Smooth muscle cell (in vitro differentiated cells): ENCODE results near the gene TBC1D25. TPM values are rescaled to one million over a fixed set of nuclear protein-coding genes. Genes with fewer than 3 reads are reported as not detected.

ENCODE experiments used
- DNase-seq: peaks from one replicate; lab custom pipeline; 2025; ENCODE audit not compliant: unreplicated experiment; lab: John Stamatoyannopoulos, UW
- H2AFZ ChIP-seq: fragments of 200-600 bp; sonication (generic); 2 replicates; pipeline ENCODE4 v1.6.0; 2016; ENCODE audit warnings: antibody characterized with exemption, low read depth, mild to moderate bottlenecking
- H3F3A ChIP-seq: fragments of 200-600 bp; sonication (generic); 2 replicates; pipeline ENCODE4 v1.6.0; 2017; ENCODE audit warnings: antibody characterized with exemption, low read depth
- H3K27ac ChIP-seq: fragments of 200-600 bp; sonication (generic); 2 replicates; pipeline ENCODE4 v1.5.1; 2016; ENCODE audit warnings: low read depth, mild to moderate bottlenecking
- H3K27me3 ChIP-seq: fragments of 200-600 bp; sonication (generic); 2 replicates; pipeline ENCODE4 v1.6.1; 2016; ENCODE audit warnings: low read depth, mild to moderate bottlenecking
- H3K36me3 ChIP-seq: fragments of 200-600 bp; sonication (generic); 2 replicates; pipeline ENCODE4 v1.5.1; 2016; ENCODE audit warnings: low read depth
- H3K4me1 ChIP-seq: fragments of 200-600 bp; sonication (generic); 2 replicates; pipeline ENCODE4 v1.5.1; 2016; ENCODE audit warnings: low read depth
- H3K4me2 ChIP-seq: fragments of 200-600 bp; sonication (generic); 2 replicates; pipeline ENCODE4 v1.6.0; 2016; ENCODE audit warnings: mild to moderate bottlenecking
- H3K4me3 ChIP-seq: fragments of 200-600 bp; sonication (generic); 2 replicates; pipeline ENCODE4 v1.5.1; 2016; ENCODE audit warnings: mild to moderate bottlenecking
- H3K79me2 ChIP-seq: fragments of 200-600 bp; sonication (generic); 2 replicates; pipeline ENCODE4 v1.6.0; 2016; ENCODE audit warnings: low read depth, mild to moderate bottlenecking
- H3K9ac ChIP-seq: fragments of 200-600 bp; sonication (generic); 2 replicates; pipeline ENCODE4 v1.6.0; 2016; ENCODE audit warnings: low read depth
- H3K9me3 ChIP-seq: fragments of 200-600 bp; sonication (generic); replicated peaks from 2 replicates; pipeline ENCODE4 v1.5.1; 2016; ENCODE audit warnings: low read depth
- H4K20me1 ChIP-seq: fragments of 200-600 bp; sonication (generic); 2 replicates; pipeline ENCODE4 v1.6.0; 2016; ENCODE audit warnings: low read depth
- WGBS: methylation state at CpG from one replicate; pipeline ENCODE4 v1.1.7; 2016; ENCODE audit warnings: low lambda C conversion rate; 5-methylcytosine and 5-hydroxymethylcytosine counted together
- polyA plus RNA-seq: library from polyadenylated mRNA; unstranded; fragments of >200 nt; fragmentation: Nextera tagmentation; extraction: Ambion mirVana; gene quantifications from 2 replicates; pipeline ENCODE4 v1.2.1, GENCODE V29; 2016
- total RNA-seq: library from RNA; depleted of rRNA; stranded (reverse); fragments of >200 nt; gene quantifications from 2 replicates; pipeline ENCODE4 v1.2.3, GENCODE V29; 2014
- TF ChIP-seq, protein P1 (sequence below): fragments of 200-600 bp; sonication (generic); IDR thresholded peaks from 2 replicates; pipeline ENCODE4 v1.5.1; 2017; ENCODE audit warnings: borderline replicate concordance, mild to moderate bottlenecking, antibody characterized with exemption; ENCODE audit not compliant: insufficient read depth, poor library complexity, severe bottlenecking

Gene TBC1D25
- total and polyA plus RNA-seq, 2 experiments from 2014 or later = 3.8 to 9.7 TPM

DNA sequence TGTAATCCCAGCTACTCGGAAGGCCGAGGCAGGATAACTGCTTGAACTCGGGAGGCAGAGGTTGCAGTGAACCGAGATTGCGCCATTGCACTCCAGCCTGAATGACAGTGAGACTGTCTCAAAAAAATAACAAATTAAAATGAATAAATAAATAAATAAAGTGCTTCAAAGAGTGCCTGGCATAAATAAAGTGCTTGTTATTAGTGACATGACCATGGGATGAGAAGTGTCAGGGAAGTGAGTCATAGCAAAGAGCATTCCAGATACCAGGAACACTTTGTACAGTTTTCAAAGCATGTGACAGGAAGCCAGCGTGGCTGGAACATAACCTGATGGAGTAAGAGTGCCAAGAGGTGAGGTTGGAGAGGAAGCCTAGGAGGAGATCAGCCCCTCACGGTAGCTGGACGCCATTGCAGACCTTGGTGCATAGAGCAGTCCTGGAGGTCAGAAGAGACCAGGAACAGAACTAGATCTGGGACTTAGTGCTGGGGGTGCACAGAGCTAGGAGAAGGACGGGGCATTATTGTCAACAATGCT is 51.8 kb downstream of the TBC1D25 start:
- H4K20me1 ChIP-seq = no peaks in the 10 kb centered on the region
- H3K36me3 ChIP-seq = no peaks in the 10 kb centered on the region
- WGBS = 69% methylated on average over 9 of the region's 9 CpGs
- no peaks in the 10 kb centered on the region for H3K27me3 ChIP-seq
- no peak overlapping the region for H3K4me2 ChIP-seq
- H3K79me2 ChIP-seq = no peaks in the 10 kb centered on the region
- peak overlapping the region; percentile 25 for H3K27ac ChIP-seq
- H3F3A ChIP-seq = no peaks in the 10 kb centered on the region
- DNase-seq = no peak
- H3K9me3 ChIP-seq = no peaks in the 10 kb centered on the region
- no peak overlapping the region for H3K4me3 ChIP-seq
- H2AFZ ChIP-seq = no peak overlapping the region
- no peak overlapping the region for H3K9ac ChIP-seq
- H3K4me1 ChIP-seq = no peaks in the 10 kb centered on the region
- TF ChIP-seq, protein P1, sequence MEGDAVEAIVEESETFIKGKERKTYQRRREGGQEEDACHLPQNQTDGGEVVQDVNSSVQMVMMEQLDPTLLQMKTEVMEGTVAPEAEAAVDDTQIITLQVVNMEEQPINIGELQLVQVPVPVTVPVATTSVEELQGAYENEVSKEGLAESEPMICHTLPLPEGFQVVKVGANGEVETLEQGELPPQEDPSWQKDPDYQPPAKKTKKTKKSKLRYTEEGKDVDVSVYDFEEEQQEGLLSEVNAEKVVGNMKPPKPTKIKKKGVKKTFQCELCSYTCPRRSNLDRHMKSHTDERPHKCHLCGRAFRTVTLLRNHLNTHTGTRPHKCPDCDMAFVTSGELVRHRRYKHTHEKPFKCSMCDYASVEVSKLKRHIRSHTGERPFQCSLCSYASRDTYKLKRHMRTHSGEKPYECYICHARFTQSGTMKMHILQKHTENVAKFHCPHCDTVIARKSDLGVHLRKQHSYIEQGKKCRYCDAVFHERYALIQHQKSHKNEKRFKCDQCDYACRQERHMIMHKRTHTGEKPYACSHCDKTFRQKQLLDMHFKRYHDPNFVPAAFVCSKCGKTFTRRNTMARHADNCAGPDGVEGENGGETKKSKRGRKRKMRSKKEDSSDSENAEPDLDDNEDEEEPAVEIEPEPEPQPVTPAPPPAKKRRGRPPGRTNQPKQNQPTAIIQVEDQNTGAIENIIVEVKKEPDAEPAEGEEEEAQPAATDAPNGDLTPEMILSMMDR = no peak

DNA sequence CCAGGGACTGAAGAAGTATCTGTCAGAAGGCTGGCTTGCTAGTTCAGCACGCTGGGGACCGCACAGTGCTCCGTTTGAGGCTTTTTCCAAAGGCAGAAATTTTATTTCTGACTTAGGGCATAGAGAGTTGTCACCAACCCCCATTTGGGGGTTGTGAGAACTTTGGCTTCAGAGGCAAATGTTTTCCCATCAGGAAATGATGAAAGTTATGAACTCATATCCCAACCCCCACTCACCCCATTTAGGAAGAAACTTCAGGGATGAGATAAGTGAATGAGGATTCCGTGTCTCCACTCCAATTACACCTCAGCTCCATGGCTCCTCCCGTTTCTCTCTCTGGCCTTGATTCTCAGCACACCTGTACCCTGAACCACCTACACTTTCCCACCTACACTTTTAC is 53.5 kb downstream of the TBC1D25 start:
- WGBS = 77% methylated on average over 5 of the region's 5 CpGs
- Histone ChIP-seq H4K20me1 (no peaks in the 10 kb centered on the region), H3K27me3 (no peaks in the 10 kb centered on the region), H3K9me3 (no peaks in the 10 kb centered on the region), H2AFZ (no peak overlapping the region), H3F3A (no peaks in the 10 kb centered on the region), H3K9ac (no peak overlapping the region), H3K27ac (no peak overlapping the region), H3K4me3 (no peak overlapping the region), H3K4me2 (no peak overlapping the region), H3K36me3 (no peaks in the 10 kb centered on the region), H3K79me2 (no peaks in the 10 kb centered on the region), H3K4me1 (no peaks in the 10 kb centered on the region)
- TF ChIP-seq, protein P1 = no peak
- DNase-seq = no peak

- H3K4me2 ChIP-seq = no peak overlapping the region
- no peaks in the 10 kb centered on the region for H3K36me3 ChIP-seq
- no peak for DNase-seq
- H3K79me2 ChIP-seq = no peaks in the 10 kb centered on the region
- no peaks in the 10 kb centered on the region for H3K27me3 ChIP-seq
- H3K9me3 ChIP-seq = no peaks in the 10 kb centered on the region
- no peaks in the 10 kb centered on the region for H4K20me1 ChIP-seq
- H2AFZ ChIP-seq = no peak overlapping the region
- 74% methylated on average over 2 of the region's 2 CpGs for WGBS
- H3K9ac ChIP-seq = no peak overlapping the region
- no peak overlapping the region for H3K4me3 ChIP-seq
- TF ChIP-seq, protein P1 = no peak
- H3F3A ChIP-seq = no peaks in the 10 kb centered on the region
- no peak overlapping the region for H3K27ac ChIP-seq
- H3K4me1 ChIP-seq = no peaks in the 10 kb centered on the region
These were observed 56.4 kb downstream of the TBC1D25 start for GRCh38 chrX:48595929-48596328.

DNA sequence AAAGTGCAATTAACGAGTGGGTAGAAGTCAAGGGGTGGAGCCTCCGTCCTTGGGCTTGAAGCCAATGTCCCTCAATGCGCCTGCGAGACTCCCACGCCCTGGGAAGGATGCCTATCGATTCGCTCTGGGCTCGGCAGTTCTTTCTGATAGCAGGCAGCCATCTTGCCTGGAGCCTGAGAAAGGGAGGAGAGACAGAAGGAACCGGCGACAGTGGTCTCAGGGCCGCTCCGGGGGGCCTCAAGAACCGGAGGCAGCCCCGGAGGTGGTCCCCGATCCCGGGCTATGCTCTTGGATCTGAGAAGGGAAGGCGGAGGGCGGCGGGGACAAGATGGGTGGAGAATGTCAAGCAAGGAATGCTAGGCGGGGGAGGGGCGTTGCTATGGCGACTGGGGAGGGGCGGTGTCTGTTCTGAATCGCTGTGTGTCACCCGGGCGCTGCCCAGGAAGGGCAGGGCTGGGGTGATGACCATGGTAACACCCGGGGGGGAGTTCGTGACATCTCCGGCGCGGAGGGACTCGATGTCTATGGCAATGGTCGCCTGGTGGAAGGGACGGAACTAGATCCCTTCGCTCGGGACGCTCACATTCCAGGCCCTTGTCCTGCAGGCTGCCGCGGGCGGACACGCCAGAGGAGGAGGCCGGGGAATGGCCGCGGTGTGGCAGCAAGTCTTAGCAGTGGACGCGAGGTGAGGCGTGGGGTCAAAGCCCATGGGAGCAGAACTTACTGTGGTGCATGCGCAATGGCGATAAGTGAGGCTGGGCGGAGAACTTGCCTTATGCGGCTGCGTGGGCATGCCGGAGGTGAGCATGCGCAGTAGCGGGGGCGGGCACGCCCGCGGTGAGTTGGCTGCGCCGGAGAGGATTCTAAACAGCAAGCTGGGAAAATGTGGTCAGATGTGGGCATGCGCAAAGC is 58.1 kb downstream of the TBC1D25 start, which contains the start of gene WDR13:
TSS of gene WDR13 (plus strand) at position 140 of the 912 bp plus-strand sequence. CDS start at position 645, 505 bp downstream.
- Histone ChIP-seq H3K4me2 (peak within 1 kb of the TSS; percentile 86), H3K79me2 (no peaks in the 10 kb centered on the region), H4K20me1 (no peaks in the 10 kb centered on the region), H3K27ac (peak within 1 kb of the TSS; percentile 97), H3K4me1 (no peaks in the 10 kb centered on the region), H3K36me3 (no peaks in the 10 kb centered on the region), H3K9me3 (no peaks in the 10 kb centered on the region), H3F3A (no peaks in the 10 kb centered on the region), H3K27me3 (no peaks in the 10 kb centered on the region), H3K4me3 (peak within 1 kb of the TSS; percentile 67), H3K9ac (peak within 1 kb of the TSS; percentile 98), H2AFZ (no peak within 1 kb of the TSS)
- DNase-seq = peak; percentile 70
- WGBS = 37% methylated on average over 58 of the region's 62 CpGs
- TF ChIP-seq, protein P1 = no peak
